SK-N-SH (cell line): ENCODE data around the gene SI. TPM values are rescaled to one million over a fixed set of nuclear protein-coding genes. Genes with fewer than 3 reads are reported as not detected.

Source experiments
- CTCF ChIA-PET: fragments of 300-600, 350-600 bp; formaldehyde crosslinking; extraction: SDS; loops from one replicate; lab custom pipeline; 2021; lab: Yijun Ruan, JAX
- POLR2A ChIA-PET: fragments of 350-600 bp; sonication (Branson Sonifier 250); formaldehyde crosslinking; extraction: SDS; loops from one replicate; lab custom pipeline; 2020; ENCODE audit warnings: antibody characterized with exemption, inconsistent platforms; lab: Yijun Ruan, JAX
- DNase-seq: peaks from one replicate; pipeline ENCODE4 v3.0.0; 2012
- H2AFZ ChIP-seq: fragments of 200-600 bp; sonication (generic); 2 replicates; pipeline ENCODE4 v1.8.1; 2016; ENCODE audit warnings: antibody characterized with exemption, mild to moderate bottlenecking, low read depth
- H3F3A ChIP-seq: fragments of 200-600 bp; sonication (generic); replicated peaks from 2 replicates; pipeline ENCODE3; 2016; ENCODE audit warnings: antibody characterized with exemption, mild to moderate bottlenecking; ENCODE audit not compliant: insufficient read depth
- H3K27ac ChIP-seq, 2 experiments: fragments of 200-500 bp in 1 of 2; fragments of 200-600 bp in 1 of 2; sonication (Bioruptor generic) in 1 of 2; sonication (generic), shearing (Covaris generic) in 1 of 2; 2 replicates each; pipeline versions ENCODE4 v1.5.1 to v1.6.1; 2014 to 2016; ENCODE audit warnings: low read depth in 2 of 2, inconsistent platforms in 1 of 2, low read length in 1 of 2, mild to moderate bottlenecking in 1 of 2, mixed read lengths in 1 of 2
- H3K27me3 ChIP-seq: fragments of 200-600 bp; sonication (generic), shearing (Covaris generic); 2 replicates; pipeline ENCODE4 v1.6.1; 2016; ENCODE audit warnings: mixed run types; ENCODE audit not compliant: insufficient read depth
- H3K36me3 ChIP-seq, 2 experiments: fragments of 200-500 bp in 1 of 2; fragments of 200-600 bp in 1 of 2; sonication (Bioruptor generic) in 1 of 2; sonication (generic) in 1 of 2; replicated peaks in 1 of 2; 2 replicates each; pipeline versions ENCODE3 to v1.5.1; 2014 to 2016; ENCODE audit warnings: low read length in 1 of 2, mild to moderate bottlenecking in 1 of 2; ENCODE audit not compliant: insufficient read depth in 2 of 2, control insufficient read depth in 1 of 2
- H3K4me1 ChIP-seq, 2 experiments: fragments of 200-500 bp in 1 of 2; fragments of 200-600 bp in 1 of 2; sonication (Bioruptor generic) in 1 of 2; sonication (generic), shearing (Covaris generic) in 1 of 2; 2 replicates each; pipeline versions ENCODE4 v1.5.1 to v1.6.1; 2014 to 2016; ENCODE audit warnings: low read depth in 1 of 2, low read length in 1 of 2, mixed run types in 1 of 2; ENCODE audit not compliant: insufficient read depth in 2 of 2, control insufficient read depth in 1 of 2
- H3K4me2 ChIP-seq: fragments of 200-600 bp; sonication (generic), shearing (Covaris generic); 2 replicates; pipeline ENCODE4 v1.6.1; 2017; ENCODE audit warnings: mixed run types
- H3K4me3 ChIP-seq, 2 experiments: fragments of 200-500 bp in 1 of 2; fragments of 200-600 bp in 1 of 2; sonication (Bioruptor generic) in 1 of 2; sonication (generic), shearing (Covaris generic) in 1 of 2; 2 replicates each; pipeline versions ENCODE4 v1.5.1 to v1.8.1; 2014 to 2016; ENCODE audit warnings: low read depth in 2 of 2, inconsistent platforms in 1 of 2, low read length in 1 of 2, mild to moderate bottlenecking in 1 of 2, mixed read lengths in 1 of 2, moderate library complexity in 1 of 2
- H3K79me2 ChIP-seq: fragments of 200-600 bp; sonication (generic); 2 replicates; pipeline ENCODE4 v1.8.1; 2017; ENCODE audit warnings: mild to moderate bottlenecking; ENCODE audit not compliant: insufficient read depth
- H3K9ac ChIP-seq: fragments of 200-600 bp; sonication (generic); 2 replicates; pipeline ENCODE4 v1.6.1; 2017; ENCODE audit warnings: mixed run types
- H3K9me2 ChIP-seq: fragments of 200-600 bp; sonication (generic); 2 replicates; pipeline ENCODE4 v1.6.1; 2017; ENCODE audit warnings: mixed run types
- H3K9me3 ChIP-seq: fragments of 200-600 bp; sonication (generic); 2 replicates; pipeline ENCODE4 v1.6.1; 2017; ENCODE audit warnings: mixed run types, mild to moderate bottlenecking, moderate library complexity
- H4K20me1 ChIP-seq: fragments of 200-600 bp; sonication (generic); 2 replicates; pipeline ENCODE4 v1.6.1; 2017; ENCODE audit warnings: mild to moderate bottlenecking, mixed run types; ENCODE audit not compliant: insufficient read depth
- EP300 ChIP-seq, 2 experiments: IDR thresholded peaks; 2 replicates each; pipeline versions ENCODE4 v1.4.0 to v1.6.1; 2012; ENCODE audit warnings: borderline replicate concordance in 1 of 2, low read depth in 1 of 2, low read length in 1 of 2
- MEF2A ChIP-seq: IDR thresholded peaks from 2 replicates; pipeline ENCODE4 v1.4.0; 2012; ENCODE audit warnings: low read depth, borderline replicate concordance
- NFIC ChIP-seq: IDR thresholded peaks from 2 replicates; pipeline ENCODE4 v1.4.0; 2012; ENCODE audit warnings: borderline replicate concordance
- PBX3 ChIP-seq: IDR thresholded peaks from 2 replicates; pipeline ENCODE4; 2012
- RFX5 ChIP-seq: IDR thresholded peaks from 2 replicates; pipeline ENCODE4 v1.6.1; 2012; ENCODE audit warnings: mild to moderate bottlenecking, improper control_type of control experiment, low read length
- SMC3 ChIP-seq: IDR thresholded peaks from 2 replicates; pipeline ENCODE4 v1.6.1; 2012; ENCODE audit warnings: low read depth, low read length, improper control_type of control experiment
- TEAD4 ChIP-seq: IDR thresholded peaks from 2 replicates; pipeline ENCODE4 v1.4.0; 2012; ENCODE audit warnings: mild to moderate bottlenecking, borderline replicate concordance; ENCODE audit not compliant: insufficient read depth
- ZBTB33 ChIP-seq: IDR thresholded peaks from 2 replicates; pipeline ENCODE4 v1.4.0; 2012; ENCODE audit warnings: low read depth, borderline replicate concordance
- WGBS: methylation state at CpG from one replicate; pipeline ENCODE4 v1.1.6; 2017; ENCODE audit warnings: low lambda C conversion rate; 5-methylcytosine and 5-hydroxymethylcytosine counted together
- polyA plus RNA-seq, 3 experiments: library from polyadenylated mRNA; depleted of rRNA; stranded (reverse); fragments of >200 nt; gene quantifications; 2 replicates each; pipeline ENCODE4 v1.2.3, GENCODE V29; 2012

The SI gene
- polyA plus RNA-seq, 1 of the 3 experiments (the other 2 are of a cell fraction): not detected

GRCh38 chr3:164984947-164985346 is 93.3 kb downstream of the SI start (continued):
- TF ChIP-seq ZBTB33 (no peak), PBX3 (no peak)

- H3K79me2 ChIP-seq: no peaks in the 10 kb centered on the region
These were observed 115.7 kb downstream of the SI start for GRCh38 chr3:164962610-164963009.

More at GRCh38 chr3:164962610-164963009, 115.7 kb downstream of the SI start:
- no peak overlapping the region for H2AFZ ChIP-seq
- no peak overlapping the region for H3K4me3 ChIP-seq
- WGBS: 16% methylated on average over 6 of the region's 6 CpGs
- no peak overlapping the region for H3K4me2 ChIP-seq
- no peaks in the 10 kb centered on the region for H3K36me3 ChIP-seq
- no peaks in the 10 kb centered on the region for H3F3A ChIP-seq
- no peaks in the 10 kb centered on the region for H3K9me2 ChIP-seq
- CTCF ChIA-PET: no interaction called here
- TF ChIP-seq MEF2A (no peak), RFX5 (no peak), EP300 (IDR thresholded peaks at IDR 0.05; ENCODE audit: borderline replicate concordance in 1 of 2, low read depth in 1 of 2, low read length in 1 of 2) (no peak), PBX3 (no peak), ZBTB33 (no peak), TEAD4 (no peak), NFIC (no peak), SMC3 (no peak)
- TF ChIP-seq, all 33 proteins: peak for 0
- POLR2A ChIA-PET: no interaction called here
- no peak overlapping the region for H3K27ac ChIP-seq
- no peaks in the 10 kb centered on the region for H4K20me1 ChIP-seq
- DNase-seq: no peak
- no peak overlapping the region for H3K9ac ChIP-seq
- no peaks in the 10 kb centered on the region for H3K9me3 ChIP-seq
- H3K27me3 ChIP-seq: no peaks in the 10 kb centered on the region
- H3K4me1 ChIP-seq: no peaks in the 10 kb centered on the region
